VCaP (cell line): Measurements from ENCODE around the gene SERPINI1.
A peak's percentile ranks its signal among the peaks of the same experiment; 100 is the strongest.

Experiments used
- H3K27ac ChIP-seq: fragments of 450-650 bp; 2 replicates; pipeline ENCODE4 v1.5.1; 2017
- CTCF ChIP-seq: fragments of 450-650 bp; conservative IDR thresholded peaks from 2 replicates; pipeline ENCODE4 v1.5.1; 2017; ENCODE audit warnings: mild to moderate bottlenecking, moderate library complexity

Gene SERPINI1

GRCh38 chr3:167872032-167872431 is 136.5 kb downstream of the SERPINI1 start:
- no peak for TF ChIP-seq CTCF
- H3K27ac ChIP-seq = no peak overlapping the region

DNA sequence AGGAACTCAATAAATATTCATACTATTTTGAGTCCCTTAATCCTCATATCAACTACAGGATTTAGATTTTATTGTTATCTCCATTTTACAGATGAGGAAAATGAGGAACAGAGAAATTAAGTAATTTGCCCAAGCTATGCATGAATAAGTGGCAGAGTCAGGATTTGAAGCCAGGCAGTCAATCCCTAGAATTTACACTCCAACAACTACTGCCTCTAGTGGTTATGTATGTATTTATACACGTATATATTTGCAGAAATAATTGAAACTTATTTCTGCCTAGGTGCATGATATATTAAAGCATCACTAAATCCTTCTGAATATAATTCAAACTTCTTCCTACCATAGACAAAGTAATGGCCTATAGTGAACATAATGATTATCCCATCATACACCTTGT is 137.4 kb downstream of the SERPINI1 start:
- peak; percentile 21; the same call in 1 of the 2 replicates for TF ChIP-seq CTCF
- H3K27ac ChIP-seq = no peak overlapping the region

GRCh38 chr3:167874671-167875372 is 139.3 kb downstream of the SERPINI1 start:
- H3K27ac ChIP-seq = no peak overlapping the region
- TF ChIP-seq CTCF = no peak
